DMS153 treated with DMSO at 0.1 percent for 48 hours (cell line): Measurements from ENCODE around the gene ST6GALNAC4.
A peak's percentile ranks its signal among the peaks of the same experiment; 100 is the strongest.

ENCODE experiments used
- DNase-seq: peaks from one replicate; lab custom pipeline; 2025; ENCODE audit not compliant: unreplicated experiment; lab: John Stamatoyannopoulos, UW

ST6GALNAC4 gene

DNA sequence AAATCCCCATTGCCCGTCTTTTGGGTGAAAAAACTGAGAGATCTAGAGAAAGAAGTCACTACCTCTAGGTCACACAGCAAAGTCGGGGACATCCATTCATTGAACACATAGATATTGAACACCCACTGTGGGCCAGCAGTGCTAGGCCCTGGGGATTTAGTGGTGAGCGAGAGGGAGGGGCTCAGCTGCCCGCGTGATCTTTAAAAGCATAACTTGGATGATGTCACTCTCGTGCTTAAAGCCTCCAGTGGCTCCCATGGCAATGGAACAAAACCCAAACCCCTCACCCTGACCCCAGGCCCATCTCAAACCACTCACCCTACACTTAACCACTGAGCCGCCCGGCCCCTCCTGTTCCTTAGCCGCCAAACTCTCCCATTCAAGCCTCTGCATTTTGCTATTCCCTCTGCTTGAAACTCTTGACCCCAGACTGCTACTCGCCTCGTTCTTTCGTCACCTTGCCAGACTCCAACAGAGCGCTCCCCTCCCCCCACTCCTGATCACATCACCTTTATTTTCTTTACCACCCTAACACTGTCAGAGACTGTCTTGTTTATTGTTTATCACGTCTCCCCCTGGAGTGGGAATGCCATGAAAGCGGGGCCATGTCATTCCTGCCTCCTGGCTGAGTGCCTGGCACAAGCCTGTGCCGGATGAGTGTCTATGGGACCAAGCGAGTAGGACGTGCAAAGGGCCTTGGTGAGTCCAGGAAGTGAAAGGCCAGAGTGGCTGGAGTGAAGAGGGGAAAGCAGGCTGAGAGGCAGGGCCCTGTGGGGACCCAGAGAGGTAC, 14.4 kb upstream of the ST6GALNAC4 start:
- DNase-seq = peak; percentile 48

DNA sequence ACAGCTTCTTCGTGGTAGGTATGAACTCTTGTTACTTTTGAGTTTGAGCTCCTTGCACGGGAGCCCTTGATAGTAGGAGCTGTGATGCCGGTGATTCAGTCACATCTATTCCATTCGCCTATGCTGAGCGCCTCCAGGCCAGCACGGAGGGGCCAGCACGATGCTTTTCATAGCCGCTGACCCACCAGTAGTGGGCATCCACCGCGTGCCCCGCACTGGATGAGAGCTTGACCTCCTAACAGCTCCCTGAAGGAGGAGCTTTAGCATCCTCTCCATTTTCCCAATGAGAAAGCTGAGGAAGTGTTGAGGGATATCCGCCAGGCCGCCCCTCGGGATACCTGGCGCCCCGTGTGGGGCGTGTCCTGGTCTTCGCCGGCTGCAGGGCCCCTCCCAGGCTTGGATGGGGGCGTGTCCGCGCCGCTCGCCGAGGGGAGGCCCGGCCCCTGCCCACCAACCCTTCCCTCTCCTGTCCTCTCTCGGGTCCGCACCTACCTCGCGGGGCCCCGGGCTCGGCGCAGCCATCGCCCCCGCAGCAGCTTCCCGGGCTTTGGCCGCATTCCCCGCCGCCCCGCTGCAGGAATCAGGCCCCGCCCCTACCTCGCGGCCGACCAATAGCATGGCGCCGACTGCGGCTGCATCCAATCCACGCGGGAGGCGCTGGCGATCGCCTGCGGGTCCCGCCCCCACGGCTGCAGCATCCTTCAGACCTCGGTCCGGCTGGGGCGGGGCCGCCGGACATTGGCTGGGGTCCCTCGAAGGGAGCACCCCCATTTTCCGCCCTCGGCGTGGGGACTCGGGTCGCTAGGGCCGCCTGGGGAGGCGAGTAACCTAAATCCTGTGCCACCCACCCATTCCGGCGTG, 13.6 kb upstream of the ST6GALNAC4 start, which contains the start of gene PIP5KL1:
Gene PIP5KL1 (minus strand): TSS at position 547 of the 861 bp plus-strand sequence. CDS start 25 bp downstream, at position 522.
- DNase-seq = peak; percentile 40

DNA sequence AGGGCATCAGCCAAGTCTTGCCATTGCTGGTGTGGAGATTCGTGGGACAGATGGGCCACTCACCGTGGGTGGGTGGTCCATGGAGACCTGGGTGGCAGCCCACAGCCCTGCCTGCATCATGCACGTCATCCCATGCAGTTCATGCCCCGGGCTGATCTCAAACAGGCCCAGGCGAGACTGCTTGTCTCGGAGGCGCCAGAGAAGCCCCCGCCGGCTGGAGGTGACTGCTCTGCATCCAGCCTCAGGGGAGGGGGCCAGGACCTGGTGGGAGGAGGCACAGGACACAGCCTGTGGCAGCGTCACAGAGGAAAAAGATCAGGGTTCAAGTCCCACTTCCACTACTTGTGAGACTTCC, 12.8 kb upstream of the ST6GALNAC4 start:
- no peak for DNase-seq

DNA sequence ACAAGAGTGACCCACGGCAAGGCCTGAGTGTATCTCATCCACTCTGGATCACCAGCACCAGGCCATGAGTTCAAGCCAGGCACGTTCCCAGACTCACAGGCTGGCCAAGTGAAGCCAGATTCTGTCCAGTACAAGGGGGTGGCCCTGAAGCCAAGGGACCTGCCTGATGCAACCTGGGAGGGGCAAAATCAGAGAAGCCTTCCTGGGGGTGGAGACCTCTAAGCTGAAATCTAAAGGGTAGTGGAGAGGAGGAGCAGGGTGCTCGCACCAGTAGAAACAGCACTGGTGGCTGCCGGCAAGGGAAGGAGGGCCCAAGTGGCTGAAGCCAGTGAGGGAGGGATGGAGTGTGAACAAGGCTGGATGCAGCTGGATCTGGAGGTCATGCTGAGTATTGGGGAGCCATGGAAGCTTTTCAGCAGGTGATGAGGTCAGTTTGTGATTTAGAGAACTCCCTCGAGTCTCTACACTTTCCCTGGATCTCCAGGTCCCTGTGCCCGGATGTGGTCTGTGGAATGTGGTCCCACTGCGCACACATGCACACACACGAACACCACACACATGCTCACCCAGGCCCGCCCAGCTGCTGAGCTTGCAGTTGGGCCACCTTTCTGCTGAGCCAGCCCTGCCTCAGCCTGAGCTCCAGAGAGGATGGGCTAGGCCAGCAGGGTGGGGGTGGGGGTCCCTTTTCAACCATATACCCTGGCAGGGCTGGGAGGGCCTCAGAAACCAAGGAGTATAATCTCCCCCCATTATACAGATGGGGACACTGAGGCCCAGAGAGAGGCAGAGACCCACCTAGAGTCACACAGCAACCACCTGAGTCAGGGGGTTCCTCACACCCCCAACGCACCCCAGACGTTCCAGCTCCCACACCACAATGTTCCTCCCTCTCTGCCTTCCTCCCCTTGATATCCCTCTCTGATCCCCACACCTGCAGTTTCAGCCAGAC, 12.1 kb upstream of the ST6GALNAC4 start:
- no peak for DNase-seq

DNA sequence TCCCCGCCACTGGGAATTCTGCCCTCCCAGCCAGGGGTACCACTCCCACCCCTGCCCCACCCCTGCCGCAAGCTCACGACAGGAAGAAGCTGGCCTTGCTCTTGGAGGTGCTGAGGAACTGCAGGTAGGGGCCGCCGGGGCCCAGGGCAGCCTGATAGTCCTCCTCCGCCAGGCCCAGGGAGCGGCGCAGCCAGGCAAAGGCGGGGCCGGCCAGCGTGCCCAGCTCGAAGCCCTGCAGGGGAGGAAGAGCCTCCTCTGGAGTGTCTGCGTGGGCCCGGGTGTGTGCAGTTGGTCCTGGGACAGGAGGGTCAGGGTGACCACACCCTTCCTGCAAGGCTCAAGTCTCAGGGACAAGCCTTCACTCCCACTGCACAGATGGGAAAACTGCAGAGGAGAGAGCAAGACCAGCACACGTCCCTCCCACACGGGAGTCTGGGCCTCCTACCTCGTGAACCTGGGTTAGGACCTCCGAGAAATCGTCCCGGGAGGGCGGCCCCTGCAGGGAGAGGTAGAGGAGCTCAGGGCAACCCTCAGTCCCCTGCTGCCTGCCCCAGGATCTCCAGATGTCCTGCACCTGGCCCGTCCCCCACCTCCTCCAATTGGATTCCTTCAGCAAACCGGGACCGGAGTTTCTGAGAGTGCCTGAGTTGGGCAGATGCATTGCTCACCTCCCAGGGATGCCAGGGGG, 11.3 kb upstream of the ST6GALNAC4 start:
- no peak for DNase-seq

DNA sequence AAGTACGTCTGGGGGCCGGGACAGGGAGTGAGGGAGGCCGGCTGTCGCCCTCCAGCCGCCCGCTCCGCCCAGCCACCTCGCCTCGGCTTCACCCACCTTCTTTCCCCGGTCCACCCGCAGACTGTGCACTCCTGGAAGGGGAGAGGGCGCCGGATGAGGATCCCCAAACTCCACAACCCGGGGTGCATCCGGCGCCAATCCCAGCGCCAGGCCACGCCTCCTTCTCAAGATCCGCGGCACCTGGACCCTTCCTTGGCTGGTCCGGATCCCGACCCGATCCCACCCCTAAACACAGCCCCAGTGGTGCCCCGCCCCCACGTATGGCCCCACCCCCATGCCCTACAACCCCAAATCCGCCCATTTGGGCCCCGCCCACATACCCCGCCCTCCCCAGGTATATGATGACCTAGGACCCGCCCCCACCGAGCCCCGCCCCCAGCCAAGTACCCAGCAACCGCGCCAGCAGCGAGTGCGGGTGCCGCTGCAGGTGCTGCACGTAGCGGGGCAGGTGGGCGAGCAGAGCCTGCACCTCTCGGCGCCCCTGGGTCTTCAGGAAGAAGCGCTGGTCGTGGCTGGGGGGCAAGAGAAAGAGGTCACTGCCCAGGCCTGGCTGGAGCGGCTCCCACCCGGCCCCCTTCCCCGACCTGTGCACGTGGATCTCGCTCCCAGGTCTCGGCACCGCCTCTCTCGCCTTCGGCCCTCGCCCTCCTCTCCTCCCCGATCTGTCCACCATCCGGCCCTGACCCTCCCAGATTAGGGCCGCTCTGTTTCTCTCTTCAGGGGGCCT, 10.6 kb upstream of the ST6GALNAC4 start:
- no peak for DNase-seq

DNA sequence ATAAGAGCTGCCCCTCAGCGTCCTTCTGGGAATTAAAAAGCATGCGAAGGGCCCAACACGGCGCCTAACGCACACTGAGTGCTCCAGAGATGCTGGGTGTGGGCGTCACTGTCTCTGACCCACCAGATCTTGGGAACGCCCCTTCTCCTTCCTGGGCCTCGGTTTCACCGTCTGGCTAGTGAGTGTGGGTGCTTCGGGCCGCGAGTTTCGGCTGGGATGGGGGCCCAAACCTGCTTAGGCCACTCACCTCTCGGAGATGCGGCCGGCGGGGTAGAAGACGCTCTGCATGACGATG, 10.0 kb upstream of the ST6GALNAC4 start:
- DNase-seq = no peak

DNA sequence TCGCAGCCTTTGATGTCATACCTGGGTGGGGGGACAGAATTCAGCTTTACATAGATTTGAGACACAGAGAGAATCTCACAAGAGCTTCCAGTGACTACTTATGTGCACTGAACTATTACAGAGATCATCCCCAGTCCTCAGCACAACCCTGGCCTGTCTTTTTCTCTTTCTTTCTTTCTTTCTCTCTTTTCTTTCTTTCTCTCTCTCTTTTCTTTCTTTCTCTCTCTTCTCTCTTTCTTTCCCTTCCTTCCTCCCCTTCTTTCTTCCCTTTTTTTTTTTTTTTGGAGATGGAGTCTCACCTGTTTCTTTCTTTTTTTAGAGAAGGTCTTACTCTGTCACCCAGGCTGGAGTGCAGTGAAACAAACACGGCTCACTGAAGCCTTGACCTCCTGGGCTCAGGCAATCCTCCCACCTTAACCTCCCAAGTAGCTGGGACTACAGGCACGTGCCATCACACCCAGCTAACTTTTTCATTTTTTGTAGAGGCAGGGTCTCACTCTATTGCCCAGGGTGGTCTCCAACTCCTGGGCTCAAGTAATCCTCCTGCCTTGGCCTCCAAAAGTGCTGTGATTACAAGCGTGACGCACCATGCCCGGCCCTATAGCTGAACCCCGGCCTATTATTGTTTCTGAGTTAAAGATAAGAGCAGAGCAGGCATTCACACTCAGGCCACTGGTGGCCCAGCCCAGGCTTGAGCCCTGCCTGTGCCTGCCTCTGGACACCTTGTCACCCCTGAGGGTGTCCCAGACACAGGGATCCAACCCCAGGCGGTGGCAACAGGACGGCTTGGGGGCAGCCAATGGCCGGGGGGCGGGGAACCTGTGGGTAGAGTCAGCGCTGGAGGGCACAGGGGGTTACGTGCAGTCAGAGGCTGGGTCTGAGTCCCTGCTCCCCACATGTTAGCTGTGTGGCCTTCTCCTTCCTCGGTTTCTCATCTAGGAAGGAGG, 9.4 kb upstream of the ST6GALNAC4 start:
- no peak for DNase-seq

DNA sequence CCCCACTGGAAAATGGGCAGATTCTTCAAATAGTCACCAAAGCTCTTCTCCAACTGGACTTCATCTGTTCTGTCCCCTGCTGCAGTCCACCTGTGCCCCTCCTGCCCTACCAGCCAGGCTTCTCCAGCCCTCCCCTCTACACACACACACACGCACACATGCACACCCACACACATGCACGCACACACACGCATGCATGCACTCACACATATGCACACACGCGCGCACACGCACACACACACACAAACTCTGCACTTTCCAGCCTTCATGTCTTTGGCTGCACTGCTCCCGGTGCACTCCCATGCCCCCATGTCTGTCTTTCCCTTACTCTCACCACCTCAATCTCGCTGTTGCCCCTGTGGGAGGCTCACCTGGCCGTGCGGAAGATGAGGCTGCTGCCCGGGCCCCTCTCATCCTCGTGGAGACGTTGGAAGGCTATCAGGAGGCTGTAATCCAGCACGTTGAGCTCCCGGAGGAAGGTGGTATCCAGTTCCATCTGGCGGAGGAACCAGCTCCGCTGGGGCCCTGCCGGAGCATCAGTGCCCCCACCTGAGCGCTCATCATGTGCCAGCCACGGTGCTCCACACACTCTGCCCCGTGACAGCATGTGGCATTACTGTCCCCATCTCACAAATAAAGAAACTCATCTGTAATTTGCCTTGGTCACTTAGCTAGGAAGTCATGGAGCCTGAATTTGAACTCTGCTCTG, 8.0 kb upstream of the ST6GALNAC4 start:
- DNase-seq = no peak

DNA sequence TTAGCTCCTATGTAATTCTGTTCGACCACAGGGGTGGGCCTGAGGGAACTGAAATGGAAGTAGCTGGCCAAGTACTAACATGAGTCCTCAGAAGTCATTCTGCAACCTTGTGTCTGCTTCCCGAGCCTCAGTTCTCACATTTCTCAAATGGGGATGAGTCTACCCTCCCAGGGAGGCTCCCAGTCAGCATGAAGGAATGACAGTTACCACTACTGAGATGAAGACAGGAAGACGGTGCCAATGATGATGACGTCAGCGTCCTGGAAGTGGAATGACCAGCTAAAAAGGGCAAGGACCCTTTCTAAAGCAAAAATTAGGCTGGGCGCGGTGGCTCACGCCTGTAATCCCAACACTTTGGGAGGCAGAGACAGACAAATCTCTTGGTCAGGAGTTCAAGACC, 6.9 kb upstream of the ST6GALNAC4 start:
- DNase-seq = no peak

DNA sequence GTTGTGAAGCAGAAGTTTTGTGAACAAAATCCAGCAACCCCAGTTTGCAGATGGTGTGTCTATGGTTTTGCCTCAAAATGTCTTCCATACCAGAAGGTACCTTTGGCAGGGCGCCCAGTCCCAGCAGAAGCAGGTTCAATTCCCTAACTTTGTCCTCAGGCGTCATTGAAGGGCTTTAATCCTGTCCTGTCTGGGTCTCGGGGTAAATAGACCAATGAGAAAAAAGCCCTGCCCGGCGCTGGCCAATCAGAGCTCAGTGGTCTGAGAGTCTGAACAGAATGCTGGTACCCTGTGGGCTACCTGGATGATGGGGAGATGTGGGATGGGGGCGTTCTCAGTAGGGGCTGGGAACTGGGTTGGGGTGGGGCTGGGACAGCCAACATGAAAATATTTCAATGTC, 6.2 kb upstream of the ST6GALNAC4 start:
- no peak for DNase-seq

DNA sequence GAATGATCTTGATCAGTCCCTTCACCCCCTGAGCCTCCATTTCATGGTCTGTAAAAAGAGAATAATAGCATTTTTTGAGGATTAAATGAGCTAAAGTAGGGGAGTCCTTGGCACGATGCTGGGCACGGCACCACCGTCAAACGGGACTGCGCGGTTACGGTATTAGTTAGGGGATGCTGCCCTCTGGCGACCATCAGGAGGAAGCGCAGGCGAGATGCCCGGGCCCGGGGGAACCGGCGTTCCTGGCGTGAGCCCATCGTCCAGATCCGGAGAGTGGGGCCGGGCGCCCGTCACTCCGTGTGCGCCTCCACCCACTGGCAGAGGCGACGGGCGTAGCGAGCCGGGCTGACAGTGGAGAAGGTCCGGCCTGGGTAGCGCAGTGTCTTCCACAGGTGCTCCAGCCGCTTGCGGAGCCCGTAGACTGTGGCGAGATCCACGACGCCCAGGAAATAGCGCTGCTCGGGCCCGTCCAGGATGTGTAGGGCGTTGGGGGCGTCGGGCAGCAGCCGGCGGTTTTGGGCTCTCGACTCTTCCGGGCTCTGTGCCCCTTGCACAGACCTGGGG, 4.8 kb upstream of the ST6GALNAC4 start:
- DNase-seq = peak; percentile 53

DNA sequence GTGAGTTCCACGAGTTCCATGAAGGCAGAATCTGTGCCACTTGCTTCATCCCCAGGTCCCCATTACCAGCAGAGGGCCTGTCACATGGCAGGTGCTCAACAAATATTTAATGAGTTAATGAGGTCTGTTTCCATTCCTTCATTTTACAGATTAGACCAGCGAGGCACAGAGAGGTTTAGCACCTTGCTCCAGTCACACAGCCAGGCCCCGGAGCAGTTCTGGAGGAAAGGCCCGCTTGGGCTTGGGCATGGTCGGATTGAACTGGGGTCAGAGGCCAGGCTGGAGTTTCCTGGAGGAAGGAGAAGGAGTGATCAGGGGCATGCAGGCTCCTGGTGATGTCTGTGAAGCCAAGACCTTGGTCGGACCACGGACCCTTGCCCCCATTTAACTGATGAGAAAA, 4.0 kb upstream of the ST6GALNAC4 start:
- no peak for DNase-seq

DNA sequence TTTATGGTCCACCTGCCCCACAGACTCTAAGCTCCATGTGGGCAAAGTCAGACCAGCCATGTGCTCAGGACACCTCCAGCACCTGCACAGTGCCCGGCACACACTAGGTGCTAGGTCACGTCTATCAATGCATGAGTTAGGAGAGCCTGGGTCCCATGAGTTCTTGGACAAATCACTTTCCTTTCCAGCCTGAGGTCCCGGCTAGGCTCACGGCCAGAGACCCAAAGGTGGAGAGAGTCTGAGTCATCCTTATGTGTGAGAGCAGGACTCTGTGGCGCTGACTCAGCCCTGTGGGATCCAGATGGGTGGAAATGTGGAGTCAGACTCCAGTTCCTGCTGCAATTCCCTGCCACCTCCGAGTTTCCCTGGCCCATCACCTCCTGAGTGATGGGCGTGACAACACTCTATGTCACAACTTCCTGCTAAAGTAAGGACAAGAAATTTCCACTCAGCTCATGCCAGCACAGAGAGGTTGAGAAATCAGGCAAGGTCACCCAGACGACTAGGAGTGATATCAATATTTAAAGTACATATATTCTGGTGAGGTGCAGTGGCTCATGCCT, 2.5 kb upstream of the ST6GALNAC4 start:
- no peak for DNase-seq

DNA sequence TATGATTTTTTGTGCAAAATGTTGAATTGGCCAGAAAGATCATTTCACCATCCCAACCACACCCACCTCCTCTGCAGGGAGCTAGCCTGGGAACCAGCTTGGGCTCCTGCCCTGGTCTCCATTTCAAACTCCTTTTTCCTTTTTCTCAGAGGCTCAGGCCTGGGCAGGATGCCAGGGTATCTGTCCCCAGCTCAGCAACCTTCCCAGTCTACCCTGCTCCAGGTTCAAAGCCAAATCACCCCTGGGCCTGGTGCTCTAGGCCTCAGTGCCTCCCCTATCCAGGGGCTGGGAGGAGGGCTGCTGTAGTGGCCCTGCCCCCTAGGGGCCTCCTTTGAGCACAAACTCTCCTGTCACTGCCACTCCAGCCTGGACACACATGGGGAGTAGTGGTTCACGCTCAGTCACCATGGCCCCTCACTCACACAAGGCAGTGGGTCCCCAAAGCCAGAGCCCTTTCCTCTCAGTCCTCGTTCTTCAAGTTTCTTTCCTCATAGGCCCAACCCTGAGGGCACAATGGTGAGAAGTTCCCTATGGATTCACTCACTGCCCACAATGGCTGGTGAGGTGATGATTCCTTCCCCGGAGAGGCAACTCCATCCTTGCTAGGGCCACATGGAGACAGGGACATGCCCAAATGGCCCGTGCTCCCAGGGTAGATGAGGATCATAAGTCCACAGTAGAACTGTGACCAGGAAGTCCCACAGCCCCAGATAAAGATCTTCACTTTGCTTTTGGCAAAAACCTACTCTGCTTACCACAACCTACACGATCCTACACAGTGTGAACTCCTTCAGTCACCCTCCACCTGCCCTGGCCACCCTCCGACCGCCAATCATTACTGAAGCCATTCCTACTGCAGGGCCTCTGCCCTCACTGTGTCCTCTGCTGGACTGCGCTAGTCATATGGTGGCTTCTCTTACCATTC, 1.6 kb upstream of the ST6GALNAC4 start:
- DNase-seq = no peak

DNA sequence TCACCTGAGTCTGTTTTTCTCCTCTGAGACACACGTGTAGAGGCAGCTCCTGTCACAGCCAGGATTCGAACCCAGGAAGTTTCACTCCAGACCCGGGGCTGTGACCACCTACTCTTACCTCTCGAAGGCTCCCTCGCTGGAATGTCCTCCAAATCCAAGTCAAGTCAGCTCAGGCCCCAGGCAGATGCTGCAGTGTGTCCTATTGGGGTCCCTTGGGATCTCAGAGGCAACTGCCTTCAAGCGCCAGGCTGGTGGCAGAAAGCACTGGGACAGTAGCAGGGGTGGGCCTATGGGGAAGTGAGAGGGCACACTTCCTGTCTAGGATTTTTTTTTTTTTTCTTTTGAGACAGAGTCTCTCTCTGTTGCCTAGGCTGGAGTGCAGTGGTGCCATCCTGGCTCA, 762 bp upstream of the ST6GALNAC4 start:
- DNase-seq = no peak
